Endothelial cell of umbilical vein (primary cell): ENCODE measurements around the gene KLF4.

Experiments used
- CTCF ChIP-seq, 2 donors: IDR thresholded peaks; 1 replicate in 1 of 2; 2 replicates in 1 of 2; pipeline ENCODE4 v1.5.1; 2011; ENCODE audit warnings: low read length in 2 of 2, mild to moderate bottlenecking in 2 of 2, moderate library complexity in 2 of 2, control low read depth in 1 of 2, inconsistent platforms in 1 of 2, low read depth in 1 of 2; ENCODE audit not compliant: insufficient read depth in 1 of 2; ENCODE audit errors: extremely low read depth in 1 of 2
- EZH2 ChIP-seq: IDR thresholded peaks from 2 replicates; pipeline ENCODE4 v1.6.1; 2012; ENCODE audit warnings: borderline replicate concordance, low read depth, mild to moderate bottlenecking, moderate library complexity, low read length, inconsistent platforms; ENCODE audit not compliant: severe bottlenecking
- GATA2 ChIP-seq: IDR thresholded peaks from 2 replicates; pipeline ENCODE4 v1.7.0; 2011; ENCODE audit warnings: low read depth, mild to moderate bottlenecking, moderate library complexity, mixed read lengths, low read length; ENCODE audit not compliant: insufficient read length, insufficient read depth
- MAX ChIP-seq: IDR thresholded peaks from 2 replicates; pipeline ENCODE4 v1.6.1; 2011; ENCODE audit not compliant: insufficient read depth, insufficient read length
- MYC ChIP-seq: IDR thresholded peaks from one replicate; pipeline ENCODE4 v1.6.1; 2011; ENCODE audit warnings: mild to moderate bottlenecking, low read depth, low read length
- POLR2A ChIP-seq: IDR thresholded peaks from 2 replicates; pipeline ENCODE4 v1.6.1; 2012; ENCODE audit warnings: low read depth, mild to moderate bottlenecking, control low read depth, low read length
- POLR2AphosphoS5 ChIP-seq: IDR thresholded peaks from 2 replicates; pipeline ENCODE4 v1.6.1; 2012; ENCODE audit warnings: low read depth, mild to moderate bottlenecking, control low read depth, low read length, moderate library complexity; ENCODE audit not compliant: insufficient read depth

- TF ChIP-seq CTCF (IDR thresholded peaks at IDR 0.05; ENCODE audit: extremely low read depth in 1 of 2, insufficient read depth in 1 of 2, low read depth in 1 of 2, low read length in 2 of 2) (no peak), POLR2AphosphoS5 (no peak), EZH2 (no peak), MAX (no peak), GATA2 (no peak), MYC (no peak), POLR2A (no peak)
These were observed 30.6 kb upstream of the KLF4 start for GRCh38 chr9:107520186-107520585.
